ENCODE measurements around the gene PKIG.

Gene PKIG

DNA sequence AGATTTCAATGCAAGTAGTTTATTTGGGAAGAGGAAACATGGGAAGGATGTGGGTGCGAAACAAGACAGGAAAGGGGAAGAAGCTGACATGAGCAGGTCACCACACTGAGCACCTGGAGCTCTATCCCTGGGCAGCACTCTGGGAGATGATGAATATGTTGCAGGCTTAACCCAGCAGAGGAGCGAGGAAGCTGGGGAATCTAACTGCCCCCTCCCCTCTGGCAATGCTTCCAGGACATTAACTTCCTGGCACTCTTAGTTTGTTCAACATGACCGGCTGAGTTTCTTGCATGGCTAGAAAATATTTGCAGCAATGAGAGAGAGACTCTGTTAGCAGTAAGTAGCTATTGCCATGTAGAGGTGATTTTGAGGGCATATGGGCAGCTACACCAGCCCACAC lies 74.1 kb downstream of the PKIG start:
- H3K36me3 ChIP-seq (ENCODE audit: control insufficient read depth, insufficient read depth, low read length) = no peaks in the 10 kb centered on the region
- H3K4me3 ChIP-seq (ENCODE audit: low read depth, low read length) = no peak overlapping the region
- peaks cover 18% of the 10 kb centered on the region for H3K27me3 ChIP-seq (ENCODE audit: control insufficient read depth, insufficient read depth, low read length)
- no peak overlapping the region for H3K9ac ChIP-seq (ENCODE audit: low read depth, low read length)
- peaks cover 2% of the 10 kb centered on the region for H3K4me1 ChIP-seq (ENCODE audit: control insufficient read depth, insufficient read depth, low read length)
- H3K9me3 ChIP-seq (ENCODE audit: control insufficient read depth, insufficient read depth, low read length) = no peaks in the 10 kb centered on the region

DNA sequence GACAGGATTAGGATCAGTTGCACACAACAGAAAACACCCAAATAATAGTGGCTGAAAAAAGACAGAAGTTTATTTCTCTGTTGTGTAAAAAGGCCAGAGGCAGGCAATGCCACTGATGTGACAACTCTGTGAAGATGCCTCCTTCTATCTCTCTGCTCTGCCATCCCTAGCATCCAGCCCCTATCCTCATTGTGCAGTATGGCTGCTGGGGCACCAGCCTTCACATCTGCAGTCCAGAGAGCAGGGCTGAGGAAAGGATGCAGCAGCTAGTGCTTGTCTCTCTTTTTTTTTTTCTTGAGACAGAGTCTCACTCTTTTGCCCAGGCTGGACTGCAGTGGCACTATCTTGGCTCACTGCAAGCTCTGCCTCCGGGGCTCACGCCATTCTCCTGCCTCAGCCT lies 75.5 kb downstream of the PKIG start:
- H3K36me3 ChIP-seq (ENCODE audit: control insufficient read depth, insufficient read depth, low read length) = no peaks in the 10 kb centered on the region
- peaks cover 10% of the 10 kb centered on the region for H3K27me3 ChIP-seq (ENCODE audit: control insufficient read depth, insufficient read depth, low read length)
- H3K4me1 ChIP-seq (ENCODE audit: control insufficient read depth, insufficient read depth, low read length) = no peaks in the 10 kb centered on the region
- H3K4me3 ChIP-seq (ENCODE audit: low read depth, low read length) = no peak overlapping the region
- H3K9ac ChIP-seq (ENCODE audit: low read depth, low read length) = no peak overlapping the region
- H3K9me3 ChIP-seq (ENCODE audit: control insufficient read depth, insufficient read depth, low read length) = no peaks in the 10 kb centered on the region

DNA sequence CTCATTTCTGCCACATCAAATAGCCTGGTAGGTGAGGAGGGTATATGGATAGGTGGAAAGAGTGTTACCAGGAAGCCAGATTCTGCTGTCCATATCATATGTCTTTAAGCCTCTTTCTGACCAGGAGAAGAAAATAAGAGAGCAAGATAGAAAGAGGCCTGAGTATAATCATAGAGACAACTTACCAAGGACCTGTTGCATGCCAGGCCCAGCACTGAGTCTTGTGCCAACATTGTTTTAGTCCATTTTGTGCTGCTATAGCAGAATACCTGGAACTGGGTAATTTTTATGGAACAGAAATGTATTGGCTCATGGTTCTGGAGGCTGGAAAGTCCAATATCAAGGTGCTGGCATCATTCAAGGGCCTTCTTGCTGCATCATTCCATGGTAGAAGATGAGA lies 76.4 kb downstream of the PKIG start:
- Histone ChIP-seq H3K36me3 (ENCODE audit: control insufficient read depth, insufficient read depth, low read length) (no peaks in the 10 kb centered on the region), H3K9me3 (ENCODE audit: control insufficient read depth, insufficient read depth, low read length) (no peaks in the 10 kb centered on the region), H3K4me3 (ENCODE audit: low read depth, low read length) (no peak overlapping the region), H3K27me3 (ENCODE audit: control insufficient read depth, insufficient read depth, low read length) (peaks cover 2% of the 10 kb centered on the region), H3K9ac (ENCODE audit: low read depth, low read length) (no peak overlapping the region), H3K4me1 (ENCODE audit: control insufficient read depth, insufficient read depth, low read length) (no peaks in the 10 kb centered on the region)

DNA sequence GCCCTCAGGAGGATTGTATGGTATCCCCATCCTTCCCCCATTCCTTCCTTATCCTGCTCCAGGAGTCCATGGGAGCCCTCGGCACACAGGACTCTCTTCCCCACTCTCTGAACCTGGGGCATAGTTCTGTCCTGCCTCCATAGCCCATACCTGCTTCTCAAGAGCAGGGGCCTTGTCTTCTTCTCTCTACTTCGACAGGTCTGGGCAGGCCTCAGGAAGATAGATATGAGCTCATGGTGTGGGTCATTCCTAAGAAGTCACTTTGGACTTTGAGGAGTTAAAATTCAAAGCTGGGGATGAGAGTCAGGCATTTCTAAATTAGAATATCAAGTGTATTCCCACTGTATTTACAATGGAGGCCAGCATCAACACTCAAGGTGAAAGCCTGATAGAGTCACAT lies 77.6 kb downstream of the PKIG start:
- Histone ChIP-seq H3K27me3 (ENCODE audit: control insufficient read depth, insufficient read depth, low read length) (peaks cover 2% of the 10 kb centered on the region), H3K36me3 (ENCODE audit: control insufficient read depth, insufficient read depth, low read length) (no peaks in the 10 kb centered on the region), H3K4me3 (ENCODE audit: low read depth, low read length) (no peak overlapping the region), H3K9ac (ENCODE audit: low read depth, low read length) (no peak overlapping the region), H3K9me3 (ENCODE audit: control insufficient read depth, insufficient read depth, low read length) (no peaks in the 10 kb centered on the region), H3K4me1 (ENCODE audit: control insufficient read depth, insufficient read depth, low read length) (no peaks in the 10 kb centered on the region)

DNA sequence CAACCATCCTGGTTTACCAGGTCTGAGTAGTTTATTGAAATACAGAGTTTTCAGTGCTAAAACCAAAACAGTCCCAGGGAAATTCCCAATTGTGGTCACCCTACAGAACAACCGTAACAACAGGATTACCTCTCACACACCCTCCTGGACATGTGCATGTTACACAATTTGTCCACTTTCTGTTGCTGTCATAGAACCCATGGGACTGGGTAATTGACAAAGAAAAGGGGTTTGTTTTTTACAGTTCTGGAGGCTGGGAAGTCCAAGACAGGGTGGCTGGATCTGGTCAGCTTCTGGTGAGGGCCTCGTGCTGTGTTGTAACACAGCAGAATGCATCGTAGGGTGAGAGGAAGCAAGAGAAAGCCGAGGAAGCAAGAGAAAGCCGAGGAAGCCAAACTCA lies 78.2 kb downstream of the PKIG start:
- H3K4me1 ChIP-seq (ENCODE audit: control insufficient read depth, insufficient read depth, low read length) = no peaks in the 10 kb centered on the region

DNA sequence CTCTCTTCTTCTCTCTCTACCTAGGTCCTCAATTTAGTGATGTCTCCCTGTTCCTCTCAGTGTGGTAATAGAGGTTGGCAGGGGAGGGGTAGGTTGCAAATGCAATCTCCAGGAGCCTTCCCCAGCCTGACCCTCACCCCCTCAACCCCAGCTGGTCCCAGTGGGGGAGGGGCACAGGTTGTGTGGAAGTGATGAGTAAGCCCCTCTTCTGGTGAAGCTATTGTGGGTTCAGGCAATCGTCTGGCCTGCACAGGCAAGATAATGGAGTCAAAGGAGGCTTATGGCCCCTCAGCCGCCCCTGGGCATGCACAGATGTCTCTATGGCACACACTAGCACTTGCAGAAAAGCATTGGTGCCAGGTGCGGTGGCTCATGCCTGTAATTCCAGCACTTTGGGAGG lies 79.9 kb downstream of the PKIG start:
- H3K4me1 ChIP-seq (ENCODE audit: control insufficient read depth, insufficient read depth, low read length) = no peaks in the 10 kb centered on the region
- no peaks in the 10 kb centered on the region for H3K36me3 ChIP-seq (ENCODE audit: control insufficient read depth, insufficient read depth, low read length)
- H3K4me3 ChIP-seq (ENCODE audit: low read depth, low read length) = no peak overlapping the region

More for the DNA sequence above, 78.2 kb downstream of the PKIG start:
- peaks cover 2% of the 10 kb centered on the region for H3K27me3 ChIP-seq (ENCODE audit: control insufficient read depth, insufficient read depth, low read length)
- no peak overlapping the region for H3K9ac ChIP-seq (ENCODE audit: low read depth, low read length)
- H3K9me3 ChIP-seq (ENCODE audit: control insufficient read depth, insufficient read depth, low read length) = no peaks in the 10 kb centered on the region
- H3K36me3 ChIP-seq (ENCODE audit: control insufficient read depth, insufficient read depth, low read length) = no peaks in the 10 kb centered on the region
- no peak overlapping the region for H3K4me3 ChIP-seq (ENCODE audit: low read depth, low read length)

DNA sequence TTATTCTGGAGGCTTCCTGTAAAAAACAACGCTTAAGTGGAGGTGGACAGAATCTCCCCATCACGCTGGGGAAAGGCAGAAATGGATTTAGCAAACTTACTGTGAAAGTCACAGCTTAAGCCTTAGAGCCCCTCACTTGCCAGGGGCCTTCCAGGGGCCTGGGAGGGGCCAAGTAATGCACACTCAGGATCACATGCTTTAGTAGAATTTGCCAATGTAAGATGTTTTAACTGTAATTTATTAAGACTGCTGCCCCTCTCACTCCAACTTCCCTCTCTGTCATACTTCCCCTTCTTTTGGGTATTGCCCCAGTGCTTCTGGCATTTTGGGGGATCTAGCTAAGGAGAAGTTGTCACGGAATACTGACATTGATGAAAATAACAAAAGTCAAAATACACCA lies 81.8 kb downstream of the PKIG start:
- Histone ChIP-seq H3K4me3 (ENCODE audit: low read depth, low read length) (no peak overlapping the region), H3K9ac (ENCODE audit: low read depth, low read length) (no peak overlapping the region), H3K36me3 (ENCODE audit: control insufficient read depth, insufficient read depth, low read length) (no peaks in the 10 kb centered on the region)

More for the DNA sequence above, 79.9 kb downstream of the PKIG start:
- H3K27me3 ChIP-seq (ENCODE audit: control insufficient read depth, insufficient read depth, low read length) = peaks cover 2% of the 10 kb centered on the region
- H3K9ac ChIP-seq (ENCODE audit: low read depth, low read length) = no peak overlapping the region
- H3K9me3 ChIP-seq (ENCODE audit: control insufficient read depth, insufficient read depth, low read length) = no peaks in the 10 kb centered on the region

DNA sequence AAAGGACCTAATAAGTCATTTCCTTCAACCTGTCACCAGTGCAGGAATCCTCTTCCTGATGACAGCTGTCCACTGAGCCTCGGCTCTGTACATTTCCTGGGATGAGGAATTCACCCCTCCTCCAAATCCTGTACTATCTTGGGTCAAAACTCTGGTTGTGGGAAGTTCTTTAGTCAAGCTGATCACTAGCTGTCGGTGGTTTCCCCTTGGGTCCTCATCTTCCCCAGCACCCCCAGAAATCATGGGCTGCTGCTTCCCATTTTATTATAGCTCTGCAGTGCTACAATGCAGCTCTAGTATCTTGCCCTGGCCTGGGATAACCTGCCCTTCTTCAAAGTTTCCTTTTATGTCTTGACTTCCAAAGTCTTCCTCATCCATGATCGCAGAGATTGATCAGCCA lies 83.7 kb downstream of the PKIG start:
- Histone ChIP-seq H3K4me1 (ENCODE audit: control insufficient read depth, insufficient read depth, low read length) (no peaks in the 10 kb centered on the region), H3K36me3 (ENCODE audit: control insufficient read depth, insufficient read depth, low read length) (no peaks in the 10 kb centered on the region), H3K27me3 (ENCODE audit: control insufficient read depth, insufficient read depth, low read length) (no peaks in the 10 kb centered on the region), H3K9ac (ENCODE audit: low read depth, low read length) (no peak overlapping the region), H3K4me3 (ENCODE audit: low read depth, low read length) (no peak overlapping the region), H3K9me3 (ENCODE audit: control insufficient read depth, insufficient read depth, low read length) (no peaks in the 10 kb centered on the region)

More for the DNA sequence above, 81.8 kb downstream of the PKIG start:
- Histone ChIP-seq H3K4me1 (ENCODE audit: control insufficient read depth, insufficient read depth, low read length) (no peaks in the 10 kb centered on the region), H3K27me3 (ENCODE audit: control insufficient read depth, insufficient read depth, low read length) (no peaks in the 10 kb centered on the region), H3K9me3 (ENCODE audit: control insufficient read depth, insufficient read depth, low read length) (no peaks in the 10 kb centered on the region)
